Glomerular endothelial cell (primary cell): ENCODE results near the gene NOSIP. TPM values are rescaled to one million over a fixed set of nuclear protein-coding genes. Genes with fewer than 3 reads are reported as not detected.
"Not testable (repeated sequence)": the region's sequence is repeated elsewhere in the genome, so short reads cannot be mapped to it uniquely, and the experiment has no call there.

Source experiments
- DNase-seq: peaks from one replicate; pipeline ENCODE4 v3.0.0-alpha.2; 2011; ENCODE audit warnings: low read depth, low spot score; ENCODE audit errors: extremely low read depth
- total RNA-seq: library from RNA; depleted of rRNA; stranded (reverse); fragments of >200 nt; gene quantifications from 2 replicates; pipeline ENCODE4 v1.2.3, GENCODE V29; 2015

The NOSIP gene, protein sequence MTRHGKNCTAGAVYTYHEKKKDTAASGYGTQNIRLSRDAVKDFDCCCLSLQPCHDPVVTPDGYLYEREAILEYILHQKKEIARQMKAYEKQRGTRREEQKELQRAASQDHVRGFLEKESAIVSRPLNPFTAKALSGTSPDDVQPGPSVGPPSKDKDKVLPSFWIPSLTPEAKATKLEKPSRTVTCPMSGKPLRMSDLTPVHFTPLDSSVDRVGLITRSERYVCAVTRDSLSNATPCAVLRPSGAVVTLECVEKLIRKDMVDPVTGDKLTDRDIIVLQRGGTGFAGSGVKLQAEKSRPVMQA
- total RNA-seq, result 79.9 and 91.1 TPM in 2 replicates

DNA sequence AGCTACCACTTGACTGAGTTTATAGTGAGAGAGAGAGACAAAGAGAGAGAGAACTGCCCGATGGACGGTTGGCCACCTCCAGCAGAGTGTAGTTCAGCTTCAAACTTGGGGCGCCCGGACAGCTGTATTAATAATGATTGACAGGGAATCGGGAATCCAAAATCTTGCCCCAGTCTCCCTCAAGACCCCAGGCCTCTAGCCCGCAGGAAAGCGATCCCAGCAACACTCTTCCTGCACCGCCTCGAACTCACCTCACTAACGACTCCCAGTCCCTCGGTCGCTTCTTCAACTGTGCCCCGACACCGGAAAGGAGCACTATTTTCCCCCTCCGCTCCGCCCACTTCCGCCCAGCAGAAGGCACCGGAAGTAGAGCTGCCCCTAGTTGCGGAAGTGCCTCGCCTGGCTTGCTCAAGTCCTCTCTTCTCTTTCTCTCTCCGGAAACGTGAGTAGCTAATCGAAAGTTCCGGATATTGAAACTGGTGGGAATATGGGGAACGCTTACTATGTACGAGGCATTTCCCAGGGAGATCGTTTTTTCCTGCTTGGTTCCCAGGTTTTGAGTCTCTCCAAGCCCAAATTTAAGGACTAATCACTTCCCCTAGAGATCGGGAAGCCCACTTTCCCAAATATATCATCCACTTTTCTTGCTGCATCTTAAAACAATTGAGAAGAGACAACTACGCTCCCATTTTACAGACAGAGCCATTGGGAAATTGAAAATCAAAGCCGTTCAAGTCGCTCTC is at the start of gene NOSIP:
NOSIP (minus strand) TSS at position 293 of the 743 bp plus-strand sequence. CDS start 19,865 bp downstream, outside the sequence.
- DNase-seq, result peak; percentile 87

DNA sequence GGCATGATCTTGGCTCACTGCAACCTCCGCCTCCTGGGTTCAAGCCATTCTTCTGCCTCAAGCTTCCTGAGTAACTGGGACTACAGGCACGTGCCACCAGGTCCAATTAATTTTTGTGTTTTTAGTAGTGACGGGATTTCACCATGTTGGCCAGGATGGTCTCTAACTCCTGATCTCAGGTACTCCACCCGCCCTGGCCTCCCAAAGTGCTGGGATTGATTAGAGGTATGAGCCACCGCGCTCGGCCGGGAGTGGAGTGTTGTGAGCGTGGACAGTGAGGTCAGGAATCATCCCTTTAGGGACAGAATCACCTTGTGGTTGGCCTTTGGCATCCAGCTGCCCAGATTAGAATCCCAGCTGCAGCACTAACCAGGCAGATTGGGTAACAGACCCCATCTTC is 49.3 kb upstream of the NOSIP start:
- no peak for DNase-seq

DNA sequence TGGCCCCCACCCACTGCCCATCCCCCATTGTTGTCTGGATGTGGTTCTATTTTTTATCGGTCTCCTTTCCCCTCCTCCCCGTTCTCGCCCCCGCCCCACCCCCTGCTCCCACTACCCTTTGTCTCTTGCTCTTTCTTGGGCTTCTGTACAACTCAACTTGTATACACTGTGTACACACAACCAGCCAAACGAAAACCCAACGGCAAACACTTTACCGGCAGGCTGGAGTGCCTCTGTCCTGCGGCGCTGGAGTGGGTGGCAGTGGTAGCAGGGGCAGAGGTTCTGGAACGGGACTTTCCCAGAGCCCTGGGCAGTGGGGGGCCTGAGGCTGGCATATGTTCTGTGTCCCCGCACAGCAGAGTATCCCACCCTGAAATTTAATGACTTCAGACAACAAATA is 45.9 kb upstream of the NOSIP start:
- DNase-seq, result no peak

DNA sequence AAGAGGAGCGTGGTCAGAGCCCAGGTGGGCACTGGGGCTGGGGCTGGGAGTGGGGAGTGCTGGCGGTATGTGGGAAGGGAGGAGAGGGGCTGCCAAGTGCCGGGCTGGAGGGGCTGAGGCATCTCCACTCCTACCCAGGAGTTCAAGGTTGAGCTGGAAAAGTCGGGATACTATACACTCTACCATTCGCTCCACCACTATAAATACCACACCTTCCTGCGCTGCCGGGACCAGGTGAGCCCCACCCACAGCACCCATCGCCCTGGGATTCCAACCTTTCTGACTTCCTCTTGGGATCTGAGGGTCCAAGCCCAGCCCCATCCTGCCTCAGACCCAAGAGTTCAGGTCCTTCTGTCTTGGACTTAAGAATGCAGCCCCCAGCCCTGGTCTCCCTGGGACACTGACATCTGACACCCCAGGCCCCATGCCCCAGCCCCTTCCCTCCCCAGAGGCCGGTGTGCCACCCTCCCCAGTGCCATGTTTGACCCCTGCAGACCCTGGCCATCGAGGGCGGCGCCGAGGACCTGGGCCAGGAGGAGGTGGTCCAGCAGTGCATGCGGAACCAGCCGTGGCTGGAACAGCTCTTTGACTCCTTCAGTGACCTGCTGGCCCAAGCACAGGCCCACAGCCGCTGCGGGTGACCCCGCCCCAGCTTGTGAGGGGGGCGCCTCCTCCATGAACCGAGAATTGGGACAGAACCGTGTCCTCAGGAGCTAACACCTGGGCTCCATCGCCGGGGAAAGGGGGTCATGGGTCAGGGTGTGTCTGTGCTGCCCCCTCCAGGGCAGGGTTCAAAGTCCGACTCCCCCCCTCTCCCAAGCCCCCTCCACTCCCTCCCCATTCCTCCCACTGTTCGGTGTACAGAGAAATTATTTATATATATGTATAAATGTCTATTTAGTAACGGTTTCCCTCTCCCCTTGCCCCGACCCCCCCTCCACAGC is 44.9 kb upstream of the NOSIP start:
- no peak for DNase-seq

DNA sequence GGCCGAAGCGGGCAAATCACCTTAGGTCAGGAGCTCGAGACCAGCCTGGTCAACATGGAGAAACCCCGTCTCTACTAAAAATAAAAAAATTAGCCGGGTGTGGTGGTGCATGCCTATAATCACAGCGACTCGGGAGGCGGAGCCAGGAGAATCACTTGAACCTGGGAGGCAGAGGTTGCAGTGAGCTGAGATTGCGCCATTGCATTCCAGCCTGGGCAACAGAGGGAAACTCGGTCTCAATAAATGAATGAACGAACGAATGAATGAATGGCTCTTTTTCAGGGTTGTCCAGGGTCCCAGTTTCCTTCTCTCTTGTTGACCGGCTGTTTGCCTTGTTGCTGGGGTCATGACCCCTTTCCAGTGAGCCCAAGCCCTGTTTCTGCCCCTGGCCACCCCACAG is 37.5 kb upstream of the NOSIP start:
- DNase-seq, result not testable (repeated sequence)

DNA sequence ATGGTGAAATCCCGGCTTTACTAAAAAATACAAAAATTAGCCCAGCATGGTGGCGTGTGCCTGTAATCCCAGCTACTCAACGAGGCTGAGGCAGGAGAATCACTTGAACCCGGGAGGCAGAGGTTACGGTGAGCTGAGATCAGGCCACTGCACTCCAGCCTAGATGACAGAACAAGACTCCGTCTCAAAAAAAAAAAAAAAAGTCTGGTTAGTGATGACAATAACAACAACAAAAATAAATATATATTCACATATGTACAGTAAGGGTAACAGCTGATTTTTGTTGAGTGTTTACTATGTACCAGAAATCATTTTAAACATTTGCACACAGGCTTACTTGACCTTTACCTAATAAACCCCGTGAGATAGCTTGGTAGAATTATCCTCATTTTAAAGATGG is 36.6 kb upstream of the NOSIP start:
- no peak for DNase-seq

DNA sequence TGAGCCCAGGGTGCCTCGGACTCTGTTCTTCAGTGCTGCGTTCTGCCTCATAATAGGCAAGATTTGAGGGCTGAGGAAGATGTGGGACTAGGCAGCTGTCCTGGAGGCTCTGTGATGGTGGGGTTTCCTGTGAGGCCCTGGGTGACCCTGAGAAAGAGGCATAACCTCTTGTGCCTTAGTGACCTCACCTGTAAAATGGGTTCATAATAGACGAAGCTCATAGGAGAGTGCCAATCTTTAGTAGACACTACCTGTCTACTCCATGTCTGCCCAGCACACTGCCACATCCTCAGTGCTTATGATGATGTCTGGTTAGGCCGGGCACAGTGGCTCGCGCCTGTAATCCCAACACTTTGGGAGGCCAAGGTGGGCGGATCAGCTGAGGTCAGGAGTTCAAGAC is 36.2 kb upstream of the NOSIP start:
- DNase-seq, result no peak

DNA sequence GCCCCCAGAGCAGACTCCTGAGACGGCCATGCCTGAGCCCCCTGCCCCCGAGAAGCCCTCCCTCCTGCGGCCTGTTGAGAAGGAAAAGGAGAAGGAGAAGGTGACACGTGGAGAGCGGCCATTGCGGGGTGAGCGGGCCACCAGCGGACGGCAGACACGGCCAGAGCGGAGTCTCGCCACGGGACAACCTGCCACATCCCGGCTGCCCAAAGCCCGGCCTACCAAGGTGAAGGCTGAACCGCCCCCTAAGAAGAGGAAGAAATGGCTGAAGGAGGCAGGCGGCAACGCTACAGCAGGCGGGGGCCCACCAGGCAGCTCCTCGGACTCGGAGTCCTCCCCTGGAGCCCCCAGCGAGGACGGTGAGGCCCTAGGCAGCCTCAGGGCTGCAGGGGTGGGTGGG is 35.5 kb upstream of the NOSIP start:
- DNase-seq, result no peak

DNA sequence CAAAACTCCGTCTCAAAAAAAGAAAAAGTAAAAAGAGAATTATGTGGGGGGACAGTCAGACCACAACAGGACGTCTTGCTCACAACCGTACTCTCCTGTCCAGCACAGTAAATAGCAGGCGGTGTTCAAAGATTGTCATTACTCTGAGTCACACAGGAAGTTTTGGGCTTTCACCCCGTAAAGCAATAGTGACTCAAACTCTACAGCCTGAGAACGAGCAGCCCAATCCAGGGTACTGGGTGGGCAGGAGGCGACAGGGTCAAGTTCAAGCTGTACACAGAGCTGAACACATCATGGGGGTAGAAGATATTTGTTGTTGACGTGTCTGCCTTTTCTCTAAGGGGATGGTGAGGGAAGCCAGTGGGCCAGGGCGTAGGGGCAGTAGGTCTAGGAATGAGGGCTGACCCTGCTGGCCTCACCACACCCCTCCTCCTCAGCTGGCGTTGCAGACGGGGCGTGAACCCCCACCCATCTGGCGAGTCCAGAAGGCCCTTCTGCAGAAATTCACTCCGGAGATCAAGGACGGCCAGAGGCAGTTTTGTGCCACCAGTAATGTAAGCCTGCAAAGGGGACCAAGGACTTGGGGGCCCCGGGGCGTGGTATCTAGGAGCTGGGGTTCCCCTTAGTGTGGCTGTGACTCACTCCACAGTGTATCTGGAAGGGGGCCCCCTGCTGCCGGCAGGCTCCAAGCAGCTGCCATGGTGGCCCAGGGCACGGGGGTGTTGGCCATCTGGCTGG is 33.9 kb upstream of the NOSIP start:
- peak; percentile 57 for DNase-seq

DNA sequence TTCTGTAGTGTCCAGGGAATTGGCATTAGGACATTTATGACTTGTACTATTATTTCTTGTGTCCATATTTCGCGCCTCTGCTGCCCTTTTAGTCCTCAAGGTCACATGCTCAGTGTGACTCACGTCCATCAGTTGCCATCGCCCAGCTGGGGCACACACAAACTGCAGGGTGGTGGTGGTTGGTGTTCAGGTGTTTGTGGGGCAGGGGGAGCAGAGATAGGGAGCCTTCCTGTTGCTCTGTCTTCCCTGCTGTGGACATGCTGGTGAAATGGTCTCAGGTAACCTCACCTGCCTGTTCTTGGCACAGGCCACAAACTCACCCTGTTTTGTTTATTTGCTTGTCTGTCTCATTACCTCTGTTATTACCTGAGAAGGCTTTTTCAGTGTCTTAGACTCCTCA is 33.0 kb upstream of the NOSIP start:
- no peak for DNase-seq

DNA sequence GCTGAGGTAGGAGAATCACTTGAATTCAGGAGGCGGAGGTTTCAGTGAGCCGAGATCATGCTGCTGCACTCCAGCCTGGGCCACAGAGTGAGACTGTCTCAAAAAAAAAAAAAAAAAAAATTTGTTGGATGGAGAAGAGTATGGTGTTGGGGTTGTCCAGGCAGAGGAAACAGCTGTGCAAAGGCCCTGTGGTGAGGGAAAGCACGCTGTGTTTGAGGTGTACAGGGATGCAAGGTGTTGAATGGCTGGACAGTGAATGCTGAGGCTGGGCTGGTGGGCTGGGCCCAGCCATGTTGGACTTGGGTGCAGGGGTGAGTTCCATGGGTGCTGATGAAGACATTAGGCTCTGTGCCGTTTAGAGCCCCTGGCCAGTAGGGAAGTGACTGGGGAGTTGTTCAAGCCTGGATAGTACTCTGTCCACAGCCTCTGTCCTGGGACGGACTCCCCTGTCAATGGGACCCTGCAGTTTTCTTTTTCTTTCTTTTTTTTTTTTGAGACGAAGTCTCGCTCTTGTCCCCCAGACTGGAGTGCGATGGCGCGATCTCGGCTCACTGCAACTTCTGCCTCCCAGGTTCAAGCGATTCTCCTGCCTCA is 29.2 kb upstream of the NOSIP start:
- DNase-seq, result no peak

DNA sequence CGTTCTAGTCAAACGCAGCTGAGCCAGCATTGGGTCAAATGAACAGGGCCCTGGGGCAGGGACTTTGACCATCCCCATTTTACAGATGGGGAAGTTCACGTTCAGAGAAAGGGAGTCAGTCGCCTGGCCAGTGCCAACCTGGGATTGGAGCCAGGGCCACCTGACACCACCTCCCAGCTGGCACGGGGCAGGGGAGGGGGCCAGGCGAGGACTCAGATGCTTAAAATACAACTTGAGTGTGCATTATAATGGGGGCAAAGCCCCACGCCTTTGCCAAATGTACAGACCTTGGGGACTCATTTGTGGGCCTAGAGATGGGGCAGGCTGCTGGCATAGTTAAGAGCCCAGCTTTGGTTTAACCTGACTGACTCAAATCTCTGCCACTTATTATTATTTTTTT is 25.2 kb upstream of the NOSIP start:
- no peak for DNase-seq

DNA sequence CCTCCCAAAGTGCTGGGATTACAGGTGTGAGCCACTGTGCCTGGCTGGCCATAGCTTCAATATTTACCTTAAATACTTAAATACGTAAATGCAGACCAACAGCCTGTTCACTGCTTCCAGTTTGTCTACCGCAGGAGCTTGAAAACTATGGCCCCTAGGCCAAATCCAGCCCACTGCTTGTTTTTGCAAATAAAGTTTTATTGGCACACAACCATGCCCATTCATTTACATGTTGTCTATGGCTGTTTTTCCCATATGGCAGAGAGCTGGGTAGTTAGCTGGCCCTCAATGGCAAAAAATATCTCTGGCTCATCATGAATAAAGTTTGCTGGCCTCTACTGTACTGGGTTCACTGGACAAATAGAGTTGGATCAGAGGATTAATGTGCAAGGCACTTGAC is 22.4 kb upstream of the NOSIP start:
- DNase-seq, result no peak

DNA sequence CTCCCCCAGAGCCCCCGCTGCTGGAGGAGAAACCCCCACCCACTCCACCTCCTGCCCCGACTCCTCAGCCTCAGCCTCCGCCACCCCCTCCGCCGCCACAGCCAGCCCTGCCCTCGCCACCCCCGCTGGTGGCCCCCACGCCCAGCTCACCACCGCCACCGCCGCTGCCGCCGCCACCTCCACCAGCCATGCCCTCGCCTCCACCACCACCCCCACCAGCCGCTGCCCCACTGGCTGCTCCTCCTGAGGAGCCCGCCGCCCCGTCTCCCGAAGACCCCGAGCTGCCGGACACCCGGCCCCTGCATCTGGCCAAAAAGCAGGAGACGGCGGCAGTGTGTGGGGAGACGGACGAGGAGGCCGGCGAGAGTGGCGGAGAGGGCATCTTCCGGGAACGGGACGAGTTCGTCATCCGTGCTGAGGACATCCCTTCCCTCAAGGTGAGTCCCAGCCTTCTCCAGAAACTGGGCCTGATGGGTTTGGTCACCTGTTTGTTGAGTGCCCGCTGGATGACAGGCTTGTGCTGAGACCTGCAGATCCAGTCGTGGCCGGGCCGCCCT is 21.2 kb upstream of the NOSIP start:
- no peak for DNase-seq

DNA sequence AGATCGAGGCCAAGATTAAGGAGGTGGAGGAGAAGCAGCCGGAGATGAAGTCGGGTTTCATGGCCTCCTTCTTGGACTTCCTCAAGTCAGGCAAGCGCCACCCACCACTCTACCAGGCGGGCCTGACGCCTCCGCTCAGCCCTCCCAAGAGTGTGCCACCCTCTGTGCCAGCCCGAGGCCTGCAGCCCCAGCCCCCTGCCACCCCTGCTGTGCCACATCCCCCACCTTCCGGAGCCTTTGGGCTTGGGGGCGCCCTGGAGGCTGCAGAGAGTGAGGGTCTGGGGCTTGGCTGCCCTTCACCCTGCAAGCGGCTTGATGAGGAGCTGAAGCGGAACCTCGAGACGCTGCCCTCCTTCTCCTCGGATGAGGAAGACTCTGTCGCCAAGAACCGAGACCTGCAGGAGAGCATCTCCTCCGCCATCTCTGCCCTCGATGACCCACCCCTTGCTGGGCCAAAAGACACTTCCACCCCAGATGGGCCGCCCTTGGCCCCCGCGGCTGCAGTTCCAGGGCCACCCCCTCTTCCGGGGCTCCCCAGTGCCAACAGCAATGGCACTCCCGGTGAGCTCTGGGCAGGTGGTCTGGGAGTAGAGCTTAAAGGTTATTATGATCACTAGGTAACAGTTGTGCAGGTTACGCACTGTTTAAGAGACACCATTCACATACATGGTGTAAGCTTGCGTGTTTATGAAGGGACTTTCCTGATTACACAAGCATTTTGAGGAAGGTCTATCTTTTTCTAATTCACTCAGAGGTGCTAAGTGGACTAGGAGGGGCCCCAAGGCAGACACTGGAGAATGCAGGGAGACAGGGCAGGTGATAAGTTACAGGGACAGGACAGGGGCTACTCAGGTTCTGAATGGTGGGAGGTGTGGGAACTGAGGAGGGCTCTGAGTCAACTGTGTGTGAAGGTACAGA is 19.3 kb upstream of the NOSIP start:
- DNase-seq, result no peak

DNA sequence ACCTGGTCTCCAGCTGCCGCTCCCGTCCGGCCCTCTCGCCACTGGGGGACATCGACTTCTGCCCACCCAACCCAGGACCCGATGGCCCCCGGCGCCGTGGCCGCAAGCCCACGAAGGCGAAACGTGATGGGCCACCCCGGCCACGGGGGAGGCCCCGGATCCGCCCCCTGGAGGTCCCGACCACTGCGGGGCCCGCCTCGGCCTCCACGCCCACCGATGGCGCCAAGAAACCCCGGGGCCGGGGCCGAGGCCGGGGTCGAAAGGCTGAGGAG is 17.3 kb upstream of the NOSIP start:
- no peak for DNase-seq

DNA sequence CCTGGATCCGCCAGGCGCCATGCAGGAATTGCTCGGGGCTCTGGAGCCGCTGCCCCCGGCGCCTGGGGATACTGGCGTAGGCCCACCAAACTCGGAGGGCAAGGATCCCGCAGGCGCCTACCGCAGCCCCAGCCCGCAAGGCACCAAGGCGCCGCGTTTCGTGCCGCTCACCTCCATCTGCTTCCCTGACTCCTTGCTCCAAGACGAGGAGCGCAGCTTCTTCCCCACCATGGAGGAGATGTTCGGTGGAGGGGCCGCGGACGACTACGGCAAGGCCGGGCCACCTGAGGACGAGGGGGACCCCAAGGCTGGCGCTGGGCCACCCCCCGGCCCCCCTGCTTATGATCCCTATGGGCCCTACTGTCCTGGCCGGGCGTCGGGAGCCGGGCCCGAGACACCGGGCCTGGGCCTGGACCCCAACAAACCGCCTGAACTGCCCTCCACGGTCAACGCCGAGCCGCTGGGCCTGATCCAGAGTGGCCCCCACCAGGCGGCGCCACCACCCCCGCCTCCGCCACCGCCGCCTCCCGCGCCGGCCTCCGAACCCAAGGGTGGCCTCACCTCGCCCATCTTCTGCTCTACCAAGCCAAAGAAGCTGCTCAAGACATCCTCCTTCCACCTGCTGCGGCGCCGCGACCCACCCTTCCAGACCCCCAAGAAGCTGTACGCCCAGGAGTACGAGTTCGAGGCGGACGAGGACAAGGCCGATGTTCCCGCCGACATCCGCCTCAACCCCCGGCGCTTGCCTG is 16.8 kb upstream of the NOSIP start:
- DNase-seq, result no peak

DNA sequence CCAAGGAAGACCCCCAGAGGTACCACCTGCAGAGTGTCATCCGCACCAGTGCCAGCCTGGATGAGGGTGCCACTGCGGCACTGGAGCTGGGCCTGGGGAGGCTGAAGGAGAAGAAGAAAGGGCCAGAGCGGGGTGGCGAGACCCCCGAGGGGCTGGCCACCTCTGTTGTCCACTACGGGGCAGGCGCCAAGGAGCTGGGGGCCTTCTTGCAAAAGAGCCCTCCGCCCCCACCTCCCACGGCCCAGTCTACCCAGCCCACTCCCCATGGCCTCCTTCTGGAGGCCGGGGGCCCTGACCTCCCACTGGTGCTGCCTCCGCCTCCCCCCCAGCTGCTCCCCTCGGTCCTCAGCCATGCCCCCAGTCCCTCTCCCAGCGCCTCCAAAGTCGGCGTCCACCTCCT is 16.1 kb upstream of the NOSIP start:
- no peak for DNase-seq
